SU-DHL-6 (cell line): ENCODE measurements around the gene AACS.

Source experiments
- H2AFZ ChIP-seq: fragments of 200-600 bp; sonication (generic); 2 replicates; pipeline ENCODE4 v1.6.1; 2014; ENCODE audit warnings: low read depth, mild to moderate bottlenecking, moderate library complexity, mixed read lengths, antibody characterized with exemption, low read length; ENCODE audit not compliant: severe bottlenecking
- H3F3A ChIP-seq: fragments of 200-600 bp; shearing (Covaris generic); 2 replicates; pipeline ENCODE4 v1.6.0; 2016; ENCODE audit warnings: antibody characterized with exemption, mild to moderate bottlenecking; ENCODE audit not compliant: insufficient read depth
- H3K27ac ChIP-seq: fragments of 200-600 bp; sonication (generic); 2 replicates; pipeline ENCODE4 v1.5.1; 2016; ENCODE audit warnings: low read depth, mild to moderate bottlenecking, low read length, moderate library complexity, mixed read lengths
- H3K27me3 ChIP-seq: fragments of 200-600 bp; sonication (generic), shearing (Covaris generic); 2 replicates; pipeline ENCODE4 v1.6.0; 2014; ENCODE audit warnings: mild to moderate bottlenecking, low read length
- H3K36me3 ChIP-seq: fragments of 200-600 bp; sonication (generic); 2 replicates; pipeline ENCODE4 v1.6.1; 2014; ENCODE audit warnings: mild to moderate bottlenecking, low read length, mixed read lengths
- H3K4me2 ChIP-seq: fragments of 300-600, 200-600 bp; shearing (Covaris generic), sonication (generic); 2 replicates; pipeline ENCODE4 v1.6.0; 2014; ENCODE audit warnings: low read length, low read depth, mild to moderate bottlenecking; ENCODE audit not compliant: poor library complexity, severe bottlenecking
- H3K4me3 ChIP-seq: fragments of 200-600 bp; sonication (generic); 2 replicates; pipeline ENCODE4 v1.5.1; 2014; ENCODE audit warnings: antibody characterized with exemption, low read length, mild to moderate bottlenecking, mixed read lengths; ENCODE audit not compliant: insufficient read depth, poor library complexity, severe bottlenecking
- H3K79me2 ChIP-seq: fragments of 200-600 bp; sonication (generic); 2 replicates; pipeline ENCODE4 v1.6.1; 2014; ENCODE audit warnings: mild to moderate bottlenecking, low read length, moderate library complexity; ENCODE audit not compliant: insufficient read depth
- H3K9ac ChIP-seq: fragments of 200-600 bp; sonication (generic); 2 replicates; pipeline ENCODE4 v1.7.0; 2014; ENCODE audit warnings: mild to moderate bottlenecking, low read length
- H3K9me2 ChIP-seq: fragments of 200-600 bp; sonication (generic); replicated peaks from 2 replicates; pipeline ENCODE4 v1.6.1; 2014; ENCODE audit warnings: low read length; ENCODE audit not compliant: insufficient read depth
- H3K9me3 ChIP-seq: fragments of 200-600 bp; sonication (generic); 2 replicates; pipeline ENCODE4 v1.6.1; 2014; ENCODE audit warnings: low read length, mixed read lengths; ENCODE audit not compliant: insufficient read depth
- H4K20me1 ChIP-seq: fragments of 200-600 bp; sonication (generic); 2 replicates; pipeline ENCODE4 v1.6.1; 2014; ENCODE audit warnings: low read depth, mild to moderate bottlenecking, antibody characterized with exemption, low read length, moderate library complexity, mixed read lengths
- EZH2phosphoT487 ChIP-seq: fragments of 200-600 bp; sonication (generic), shearing (Covaris generic); conservative IDR thresholded peaks from 2 replicates; pipeline ENCODE4 v1.6.1; 2018; ENCODE audit warnings: mild to moderate bottlenecking, antibody characterized with exemption, low read length, moderate library complexity, mixed read lengths
- TF ChIP-seq, protein P1 (sequence below): fragments of 200-600 bp; sonication (generic); IDR thresholded peaks from one replicate; pipeline ENCODE4 v1.5.1; 2017; ENCODE audit warnings: antibody characterized with exemption, mild to moderate bottlenecking, low read length, moderate library complexity; ENCODE audit not compliant: insufficient read depth, poor library complexity, severe bottlenecking

Gene AACS

DNA sequence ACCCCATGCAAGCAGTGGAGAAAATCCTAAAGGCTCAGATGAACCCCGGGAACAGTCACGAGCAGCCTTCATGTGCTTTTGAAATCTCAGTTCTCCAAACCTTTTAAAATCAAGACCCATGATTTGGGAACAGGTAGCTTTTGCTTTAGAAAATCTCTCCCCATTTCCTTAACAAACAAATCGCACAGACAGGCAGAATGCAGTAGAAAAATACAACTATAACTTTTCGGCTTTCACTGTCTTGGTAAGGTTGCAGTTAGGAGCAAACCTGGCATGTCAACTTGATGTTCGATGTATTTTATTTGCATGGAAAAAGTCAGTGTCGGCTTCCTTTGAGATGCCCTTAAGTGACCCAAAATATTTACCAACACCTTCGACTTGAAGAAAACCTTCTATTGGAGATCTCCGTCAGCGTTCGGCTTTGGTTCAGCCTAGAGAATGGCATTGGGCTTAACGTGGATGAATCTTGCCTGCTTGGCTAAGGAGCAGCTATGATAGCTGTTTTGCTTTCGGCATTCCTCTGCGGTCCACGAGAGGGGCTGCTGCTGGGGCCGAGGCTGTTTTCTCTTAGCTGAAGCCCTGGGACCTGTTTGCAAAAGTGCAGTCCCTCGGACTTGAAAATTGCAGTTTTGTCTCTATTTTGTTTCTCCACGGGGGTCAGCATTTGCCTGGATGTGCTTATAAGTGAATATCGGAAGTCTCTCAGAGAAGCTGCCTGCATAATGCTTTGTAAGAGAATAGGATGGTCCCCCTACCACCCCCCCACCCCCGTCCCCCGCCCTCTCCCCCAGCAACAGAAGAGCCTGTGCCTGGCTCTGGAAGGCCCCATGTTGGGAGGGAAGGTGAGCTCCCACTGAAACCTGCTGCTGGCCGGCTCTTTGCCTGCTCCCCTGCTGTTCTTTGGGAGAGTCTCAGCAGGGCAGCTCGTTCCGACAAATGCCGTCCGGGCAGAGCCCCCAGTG is 122.8 kb downstream of the AACS start:
- Histone ChIP-seq H3K9me3 (no peaks in the 10 kb centered on the region), H4K20me1 (no peaks in the 10 kb centered on the region), H3K79me2 (no peaks in the 10 kb centered on the region), H3K4me2 (no peak overlapping the region), H3K27ac (no peak overlapping the region), H3K4me3 (no peak overlapping the region), H3F3A (no peaks in the 10 kb centered on the region), H3K36me3 (no peaks in the 10 kb centered on the region), H3K27me3 (no peaks in the 10 kb centered on the region), H3K9me2 (no peaks in the 10 kb centered on the region), H3K9ac (no peak overlapping the region), H2AFZ (no peak overlapping the region)
- TF ChIP-seq, protein P1, sequence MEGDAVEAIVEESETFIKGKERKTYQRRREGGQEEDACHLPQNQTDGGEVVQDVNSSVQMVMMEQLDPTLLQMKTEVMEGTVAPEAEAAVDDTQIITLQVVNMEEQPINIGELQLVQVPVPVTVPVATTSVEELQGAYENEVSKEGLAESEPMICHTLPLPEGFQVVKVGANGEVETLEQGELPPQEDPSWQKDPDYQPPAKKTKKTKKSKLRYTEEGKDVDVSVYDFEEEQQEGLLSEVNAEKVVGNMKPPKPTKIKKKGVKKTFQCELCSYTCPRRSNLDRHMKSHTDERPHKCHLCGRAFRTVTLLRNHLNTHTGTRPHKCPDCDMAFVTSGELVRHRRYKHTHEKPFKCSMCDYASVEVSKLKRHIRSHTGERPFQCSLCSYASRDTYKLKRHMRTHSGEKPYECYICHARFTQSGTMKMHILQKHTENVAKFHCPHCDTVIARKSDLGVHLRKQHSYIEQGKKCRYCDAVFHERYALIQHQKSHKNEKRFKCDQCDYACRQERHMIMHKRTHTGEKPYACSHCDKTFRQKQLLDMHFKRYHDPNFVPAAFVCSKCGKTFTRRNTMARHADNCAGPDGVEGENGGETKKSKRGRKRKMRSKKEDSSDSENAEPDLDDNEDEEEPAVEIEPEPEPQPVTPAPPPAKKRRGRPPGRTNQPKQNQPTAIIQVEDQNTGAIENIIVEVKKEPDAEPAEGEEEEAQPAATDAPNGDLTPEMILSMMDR = no peak
- no peak for TF ChIP-seq EZH2phosphoT487

DNA sequence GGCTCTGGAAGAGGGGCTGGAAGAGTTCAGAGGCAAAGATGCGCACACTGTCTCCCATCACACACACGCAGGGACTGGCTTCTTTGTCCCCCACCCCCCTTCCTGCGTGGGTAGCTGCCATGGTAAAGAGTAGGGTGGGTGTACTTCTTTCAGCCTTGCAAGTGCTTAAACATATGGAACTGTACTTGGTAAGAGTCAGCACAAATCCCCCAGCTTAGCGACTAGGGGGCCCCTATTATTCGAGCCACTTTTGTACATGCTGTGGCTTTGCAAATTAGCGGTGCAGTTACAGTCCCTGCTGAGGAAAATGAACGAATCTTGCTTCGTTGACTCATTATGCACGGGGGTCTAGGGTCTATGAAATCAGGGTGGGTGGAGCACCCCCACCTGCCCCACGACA is 123.8 kb downstream of the AACS start:
- no peaks in the 10 kb centered on the region for H3K79me2 ChIP-seq
- no peak overlapping the region for H3K4me2 ChIP-seq
- H3K9me3 ChIP-seq = no peaks in the 10 kb centered on the region
- no peak overlapping the region for H3K27ac ChIP-seq
- no peaks in the 10 kb centered on the region for H3K36me3 ChIP-seq
- H3F3A ChIP-seq = no peaks in the 10 kb centered on the region
- no peak for TF ChIP-seq EZH2phosphoT487
- no peaks in the 10 kb centered on the region for H3K9me2 ChIP-seq
- H3K9ac ChIP-seq = no peak overlapping the region
- no peak overlapping the region for H2AFZ ChIP-seq
- no peak overlapping the region for H3K4me3 ChIP-seq
- H3K27me3 ChIP-seq = no peaks in the 10 kb centered on the region
- no peaks in the 10 kb centered on the region for H4K20me1 ChIP-seq

- no peaks in the 10 kb centered on the region for H3K27me3 ChIP-seq
- H3K4me2 ChIP-seq = no peak overlapping the region
- no peak overlapping the region for H3K27ac ChIP-seq
- no peak overlapping the region for H3K9ac ChIP-seq
- no peaks in the 10 kb centered on the region for H4K20me1 ChIP-seq
- H3K79me2 ChIP-seq = no peaks in the 10 kb centered on the region
- H3K36me3 ChIP-seq = no peaks in the 10 kb centered on the region
- H2AFZ ChIP-seq = no peak overlapping the region
- no peak overlapping the region for H3K4me3 ChIP-seq
- TF ChIP-seq EZH2phosphoT487 = no peak
- TF ChIP-seq, protein P1 = no peak
- H3K9me2 ChIP-seq = no peaks in the 10 kb centered on the region
- H3F3A ChIP-seq = no peaks in the 10 kb centered on the region
- no peaks in the 10 kb centered on the region for H3K9me3 ChIP-seq
Observed at GRCh38 chr12:125189502-125189901, 124.3 kb downstream of the AACS start.

DNA sequence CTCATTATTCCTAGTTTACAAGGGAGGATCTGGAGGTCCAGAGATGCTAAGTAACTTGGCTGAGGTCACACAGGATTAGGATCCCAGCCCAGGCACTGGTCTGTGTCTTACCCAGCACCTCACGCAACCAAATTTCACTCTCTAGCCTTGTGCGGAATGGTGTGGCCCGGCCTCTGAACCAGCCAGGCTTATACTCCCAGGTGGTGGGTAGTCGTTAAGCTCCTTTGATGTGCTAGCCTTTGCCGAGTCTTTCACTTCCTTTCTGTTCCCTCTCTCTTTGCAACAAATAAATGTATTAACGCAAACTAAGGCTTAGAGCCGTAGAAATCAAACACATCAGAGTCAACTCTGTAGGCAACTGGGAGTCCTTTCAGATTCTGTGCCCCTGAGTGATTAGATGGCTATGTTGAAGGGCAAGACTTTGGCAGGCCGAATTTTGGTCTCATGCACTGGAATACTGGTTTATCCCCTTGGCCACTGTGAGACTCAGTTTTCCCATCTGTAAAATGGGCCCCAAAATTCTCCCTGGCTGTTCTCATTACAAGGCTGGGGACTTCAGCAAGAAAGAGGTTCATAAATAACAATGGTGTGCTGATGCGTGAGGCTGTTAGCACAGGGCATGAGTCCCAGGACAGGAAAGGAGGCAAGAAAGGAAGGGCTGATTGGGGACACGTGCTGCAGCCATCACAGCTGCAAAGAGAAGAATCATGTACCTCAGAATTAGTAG is 126.3 kb downstream of the AACS start:
- Histone ChIP-seq H3K27ac (no peak overlapping the region), H3K9me2 (no peaks in the 10 kb centered on the region), H2AFZ (no peak overlapping the region), H3K4me3 (no peak overlapping the region), H3F3A (no peaks in the 10 kb centered on the region), H3K36me3 (no peaks in the 10 kb centered on the region), H3K9me3 (no peaks in the 10 kb centered on the region), H4K20me1 (no peaks in the 10 kb centered on the region), H3K4me2 (no peak overlapping the region), H3K79me2 (no peaks in the 10 kb centered on the region), H3K27me3 (no peaks in the 10 kb centered on the region), H3K9ac (no peak overlapping the region)
- no peak for TF ChIP-seq EZH2phosphoT487
- TF ChIP-seq, protein P1 = no peak
